Activated B cell treated with CpG ODN at 0.5 μM for 24 hours (primary cell): ENCODE results near the gene UST. TPM values are rescaled to one million over a fixed set of nuclear protein-coding genes. Genes with fewer than 3 reads are reported as not detected.

Experiments
- ATAC-seq: fragments of 200-7000 bp; cut with Tn5 transposase; one replicate; pipeline ENCODE4 v1.10.0; 2021; ENCODE audit warnings: low read depth, mild to moderate bottlenecking, moderate library complexity
- CTCF ChIA-PET: fragments of 350-600 bp; sonication (Branson Sonifier 250); formaldehyde crosslinking; loops from one replicate; lab custom pipeline; 2021; ENCODE audit warnings: antibody characterized with exemption; lab: Charles Lee
- POLR2A ChIA-PET: fragments of 350-600 bp; sonication (Branson Sonifier 250); formaldehyde crosslinking; loops from one replicate; lab custom pipeline; 2021; ENCODE audit warnings: antibody characterized with exemption; lab: Charles Lee
- DNase-seq: peaks from one replicate; pipeline ENCODE4 v3.0.0; 2022
- H3K27ac Mint-ChIP-seq: one replicate; pipeline ENCODE4 v1.8.0; 2020; ENCODE audit warnings: mixed read lengths
- H3K27me3 Mint-ChIP-seq: one replicate; pipeline ENCODE4 v1.8.0; 2021; ENCODE audit warnings: mixed read lengths
- H3K36me3 Mint-ChIP-seq: one replicate; pipeline ENCODE4 v1.8.0; 2021; ENCODE audit warnings: low read depth, mixed read lengths
- H3K4me1 Mint-ChIP-seq: one replicate; pipeline ENCODE4 v1.8.0; 2021; ENCODE audit warnings: mixed read lengths
- H3K4me3 Mint-ChIP-seq: one replicate; pipeline ENCODE4 v1.8.0; 2020; ENCODE audit warnings: mild to moderate bottlenecking, mixed read lengths
- H3K9me3 Mint-ChIP-seq: one replicate; pipeline ENCODE4 v1.8.0; 2020; ENCODE audit warnings: mixed read lengths
- CTCF ChIP-seq: fragments of 200-600 bp; IDR thresholded peaks from one replicate; pipeline ENCODE4 v1.8.0; 2022; ENCODE audit warnings: antibody characterized with exemption, mild to moderate bottlenecking
- intact Hi-C: fragments of 100-400 bp; cut with micrococcal nuclease; formaldehyde crosslinking; loops from one replicate; pipeline ENCODE4 v1.15.1; 2024
- total RNA-seq: library from RNA; stranded (reverse); gene quantifications from 2 replicates; pipeline ENCODE4 v1.2.3, GENCODE V29; 2022

UST gene
- total RNA-seq, 1 donor from 2014 or later = 18.1 TPM

GRCh38 chr6:148957752-148958151 is 210.9 kb downstream of the UST start:
- H3K9me3 Mint-ChIP-seq = peaks cover 3% of the 10 kb centered on the region
- H3K27me3 Mint-ChIP-seq = no peaks in the 10 kb centered on the region
- POLR2A ChIA-PET = no interaction called here
- peaks cover 32% of the 10 kb centered on the region for H3K36me3 Mint-ChIP-seq
- no peak for TF ChIP-seq CTCF
- peaks cover 11% of the 10 kb centered on the region for H3K4me1 Mint-ChIP-seq
- H3K4me3 Mint-ChIP-seq = no peak overlapping the region
- H3K27ac Mint-ChIP-seq = no peak overlapping the region
- intact Hi-C loops = no loop called here
- CTCF ChIA-PET = interaction anchor here (1.4 to 2.4 kb wide), 2 partner anchors 380 to 398 kb away, joined by 8 to 15 read pairs; no protein-coding TSS in a partner anchor
- DNase-seq (no peak), ATAC-seq (no peak)

GRCh38 chr6:148959008-148959407 is 212.2 kb downstream of the UST start:
- TF ChIP-seq CTCF = no peak
- ATAC-seq = no peak
- peaks cover 3% of the 10 kb centered on the region for H3K9me3 Mint-ChIP-seq
- no peaks in the 10 kb centered on the region for H3K27me3 Mint-ChIP-seq
- no peak overlapping the region for H3K27ac Mint-ChIP-seq
- CTCF ChIA-PET = interaction anchor here (2.4 kb wide), 1 partner anchor 381 kb away, joined by 15 read pairs; no protein-coding TSS in a partner anchor
- no peak for DNase-seq
- H3K4me3 Mint-ChIP-seq = no peak overlapping the region
- H3K4me1 Mint-ChIP-seq = peaks cover 11% of the 10 kb centered on the region
- peaks cover 39% of the 10 kb centered on the region for H3K36me3 Mint-ChIP-seq
- intact Hi-C loops = no loop called here
- POLR2A ChIA-PET = no interaction called here

- H3K36me3 Mint-ChIP-seq = peaks cover 43% of the 10 kb centered on the region
- peaks cover 11% of the 10 kb centered on the region for H3K4me1 Mint-ChIP-seq
- POLR2A ChIA-PET = no interaction called here
- no peak for TF ChIP-seq CTCF
- no peak overlapping the region for H3K27ac Mint-ChIP-seq
- DNase-seq (no peak), ATAC-seq (no peak)
- CTCF ChIA-PET = no interaction called here
- H3K9me3 Mint-ChIP-seq = peaks cover 3% of the 10 kb centered on the region
- H3K4me3 Mint-ChIP-seq = no peak overlapping the region
- H3K27me3 Mint-ChIP-seq = no peaks in the 10 kb centered on the region
- intact Hi-C loops = no loop called here
Observed at GRCh38 chr6:148959501-148959900, 212.7 kb downstream of the UST start.

GRCh38 chr6:148962854-148963515 is 216.2 kb downstream of the UST start:
- ATAC-seq = no peak
- no peak overlapping the region for H3K4me3 Mint-ChIP-seq
- ChIA-PET POLR2A (no interaction called here), CTCF (no interaction called here)
- H3K4me1 Mint-ChIP-seq = peaks cover 10% of the 10 kb centered on the region
- H3K9me3 Mint-ChIP-seq = no peaks in the 10 kb centered on the region
- TF ChIP-seq CTCF = no peak
- intact Hi-C loops = no loop called here
- no peak overlapping the region for H3K27ac Mint-ChIP-seq
- DNase-seq = no peak
- peaks cover 38% of the 10 kb centered on the region for H3K36me3 Mint-ChIP-seq
- no peaks in the 10 kb centered on the region for H3K27me3 Mint-ChIP-seq

- DNase-seq (no peak), ATAC-seq (no peak)
- Mint-ChIP-seq H3K4me3 (no peak overlapping the region), H3K27me3 (no peaks in the 10 kb centered on the region), H3K27ac (no peak overlapping the region), H3K9me3 (no peaks in the 10 kb centered on the region), H3K36me3 (peaks cover 40% of the 10 kb centered on the region), H3K4me1 (peaks cover 4% of the 10 kb centered on the region)
- intact Hi-C loops = no loop called here
- POLR2A ChIA-PET = no interaction called here
- TF ChIP-seq CTCF = no peak
- CTCF ChIA-PET = no interaction called here
Observed at GRCh38 chr6:148963738-148964137, 216.9 kb downstream of the UST start.
